Lower leg skin (tissue), 3 donors: ENCODE results near the gene NTM.

Experiments
- POLR2A ChIP-seq, 2 donors: fragments of 450-650 bp; IDR thresholded peaks; one replicate each; pipeline ENCODE4 v1.6.1; 2016 to 2017; ENCODE audit warnings: antibody characterized with exemption in 2 of 2, mild to moderate bottlenecking in 1 of 2, moderate library complexity in 1 of 2
- TF ChIP-seq, protein P1 (sequence below), 3 donors: fragments of 450-650 bp; IDR thresholded peaks; one replicate each; pipeline ENCODE4 v1.5.1; 2016; ENCODE audit warnings: antibody characterized with exemption in 3 of 3, mild to moderate bottlenecking in 3 of 3, moderate library complexity in 2 of 3

DNA sequence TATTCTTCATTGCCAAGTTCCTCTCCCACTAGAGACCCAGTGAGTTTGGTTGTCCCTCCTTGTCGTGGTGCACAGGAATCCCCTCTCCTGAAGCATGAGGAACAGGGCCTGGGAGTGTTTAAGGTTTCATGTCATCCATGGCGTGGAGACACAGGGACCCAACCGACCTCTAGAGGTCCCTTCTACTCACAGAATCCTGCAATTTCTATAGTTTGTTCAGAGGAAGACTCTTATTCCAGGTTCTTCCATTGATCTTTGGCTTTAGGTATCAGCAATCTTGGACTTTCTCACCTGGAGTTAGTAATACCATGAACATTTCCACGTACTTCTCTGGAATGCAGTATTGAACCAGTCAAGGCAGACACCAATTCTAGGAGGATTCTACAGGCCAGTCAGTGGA, 548.2 kb downstream of the NTM start:
- no peak for TF ChIP-seq POLR2A (IDR thresholded peaks at IDR 0.05)
- TF ChIP-seq, protein P1, sequence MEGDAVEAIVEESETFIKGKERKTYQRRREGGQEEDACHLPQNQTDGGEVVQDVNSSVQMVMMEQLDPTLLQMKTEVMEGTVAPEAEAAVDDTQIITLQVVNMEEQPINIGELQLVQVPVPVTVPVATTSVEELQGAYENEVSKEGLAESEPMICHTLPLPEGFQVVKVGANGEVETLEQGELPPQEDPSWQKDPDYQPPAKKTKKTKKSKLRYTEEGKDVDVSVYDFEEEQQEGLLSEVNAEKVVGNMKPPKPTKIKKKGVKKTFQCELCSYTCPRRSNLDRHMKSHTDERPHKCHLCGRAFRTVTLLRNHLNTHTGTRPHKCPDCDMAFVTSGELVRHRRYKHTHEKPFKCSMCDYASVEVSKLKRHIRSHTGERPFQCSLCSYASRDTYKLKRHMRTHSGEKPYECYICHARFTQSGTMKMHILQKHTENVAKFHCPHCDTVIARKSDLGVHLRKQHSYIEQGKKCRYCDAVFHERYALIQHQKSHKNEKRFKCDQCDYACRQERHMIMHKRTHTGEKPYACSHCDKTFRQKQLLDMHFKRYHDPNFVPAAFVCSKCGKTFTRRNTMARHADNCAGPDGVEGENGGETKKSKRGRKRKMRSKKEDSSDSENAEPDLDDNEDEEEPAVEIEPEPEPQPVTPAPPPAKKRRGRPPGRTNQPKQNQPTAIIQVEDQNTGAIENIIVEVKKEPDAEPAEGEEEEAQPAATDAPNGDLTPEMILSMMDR (IDR thresholded peaks at IDR 0.05) = no peak
